WTC11 (cell line): ENCODE results near the gene DHX8. TPM values are rescaled to one million over a fixed set of nuclear protein-coding genes. Genes with fewer than 3 reads are reported as not detected.
A peak's percentile ranks its signal among the peaks of the same experiment; 100 is the strongest.

ENCODE experiments used
- CBFB ChIP-seq: sonication (generic); formaldehyde crosslinking; IDR thresholded peaks from 2 replicates; pipeline ENCODE4 v1.8.1; 2022; ENCODE audit warnings: mild to moderate bottlenecking, low read depth, missing genetic modification reagents
- ELF4 ChIP-seq: sonication (generic); formaldehyde crosslinking; IDR thresholded peaks from 2 replicates; pipeline ENCODE4 v1.8.1; 2022; ENCODE audit warnings: low read depth, mild to moderate bottlenecking, moderate library complexity, missing genetic modification reagents
- FOXJ3 ChIP-seq: sonication (generic); formaldehyde crosslinking; IDR thresholded peaks from 2 replicates; pipeline ENCODE4 v1.9.0; 2021; ENCODE audit warnings: missing genetic modification reagents, mild to moderate bottlenecking, borderline replicate concordance
- JUN ChIP-seq: sonication (generic); formaldehyde crosslinking; IDR thresholded peaks from 2 replicates; pipeline ENCODE4 v1.8.0; 2023; ENCODE audit warnings: mild to moderate bottlenecking, missing genetic modification reagents
- NFE2L1 ChIP-seq: sonication (generic); formaldehyde crosslinking; IDR thresholded peaks from 2 replicates; pipeline ENCODE4 v1.8.1; 2023; ENCODE audit warnings: missing genetic modification reagents
- NFYB ChIP-seq: sonication (generic); formaldehyde crosslinking; conservative IDR thresholded peaks from 2 replicates; pipeline ENCODE4 v1.8.0; 2022; ENCODE audit warnings: low read depth, missing genetic modification reagents
- PRRX2 ChIP-seq: fragments of 250-450 bp; sonication (Bioruptor Pico); IDR thresholded peaks from 2 replicates; pipeline ENCODE4 v1.8.0; 2021; ENCODE audit warnings: mild to moderate bottlenecking
- SMAD3 ChIP-seq: sonication (generic); formaldehyde crosslinking; IDR thresholded peaks from 2 replicates; pipeline ENCODE4 v1.8.0; 2022; ENCODE audit warnings: missing genetic modification reagents, mild to moderate bottlenecking, borderline replicate concordance
- TEAD4 ChIP-seq: sonication (generic); formaldehyde crosslinking; IDR thresholded peaks from 2 replicates; pipeline ENCODE4 v1.8.0; 2022; ENCODE audit warnings: mild to moderate bottlenecking, missing genetic modification reagents
- ZBTB21 ChIP-seq: sonication (generic); formaldehyde crosslinking; IDR thresholded peaks from 2 replicates; pipeline ENCODE4 v1.8.1; 2023; ENCODE audit warnings: mild to moderate bottlenecking, missing genetic modification reagents, borderline replicate concordance
- ZNF232 ChIP-seq: sonication (generic); formaldehyde crosslinking; IDR thresholded peaks from 2 replicates; pipeline ENCODE4 v1.8.0; 2022; ENCODE audit warnings: mild to moderate bottlenecking, missing genetic modification reagents
- total RNA-seq: library from RNA; stranded (reverse); gene quantifications from 3 replicates; pipeline ENCODE4 v1.2.3, GENCODE V29; 2021
- TF ChIP-seq, protein P1 (sequence below): sonication (generic); formaldehyde crosslinking; IDR thresholded peaks from 2 replicates; pipeline ENCODE4 v1.8.1; 2022; ENCODE audit warnings: mild to moderate bottlenecking, moderate library complexity, missing genetic modification reagents
- TF ChIP-seq, protein P2 (sequence below): sonication (generic); formaldehyde crosslinking; IDR thresholded peaks from 2 replicates; pipeline ENCODE4 v1.8.0; 2023; ENCODE audit warnings: missing genetic modification reagents, mild to moderate bottlenecking, borderline replicate concordance
- TF ChIP-seq, protein P3 (sequence below): sonication (generic); formaldehyde crosslinking; IDR thresholded peaks from 2 replicates; pipeline ENCODE4 v1.8.1; 2023; ENCODE audit warnings: mild to moderate bottlenecking, missing genetic modification reagents, moderate library complexity
- TF ChIP-seq, protein P4 (sequence below): sonication (generic); formaldehyde crosslinking; IDR thresholded peaks from 2 replicates; pipeline ENCODE4 v1.8.0; 2023; ENCODE audit warnings: missing genetic modification reagents
- TF ChIP-seq, protein P5 (sequence below): sonication (generic); formaldehyde crosslinking; IDR thresholded peaks from 2 replicates; pipeline ENCODE4 v1.8.1; 2023; ENCODE audit warnings: mild to moderate bottlenecking, missing genetic modification reagents, borderline replicate concordance
- TF ChIP-seq, protein P6 (sequence below): sonication (generic); formaldehyde crosslinking; IDR thresholded peaks from 2 replicates; pipeline ENCODE4 v1.8.0; 2022; ENCODE audit warnings: mild to moderate bottlenecking, missing genetic modification reagents
- TF ChIP-seq, protein P7 (sequence below): fragments of 250-450 bp; sonication (Bioruptor Pico); IDR thresholded peaks from 2 replicates; pipeline ENCODE4 v1.9.0; 2021; ENCODE audit warnings: mild to moderate bottlenecking, borderline replicate concordance
- TF ChIP-seq, protein P8 (sequence below): sonication (generic); formaldehyde crosslinking; IDR thresholded peaks from 2 replicates; pipeline ENCODE4 v1.8.0; 2022; ENCODE audit warnings: mild to moderate bottlenecking, missing genetic modification reagents

The DHX8 gene
- total RNA-seq, 1 experiment from 2014 or later, result 58.5 TPM

DNA sequence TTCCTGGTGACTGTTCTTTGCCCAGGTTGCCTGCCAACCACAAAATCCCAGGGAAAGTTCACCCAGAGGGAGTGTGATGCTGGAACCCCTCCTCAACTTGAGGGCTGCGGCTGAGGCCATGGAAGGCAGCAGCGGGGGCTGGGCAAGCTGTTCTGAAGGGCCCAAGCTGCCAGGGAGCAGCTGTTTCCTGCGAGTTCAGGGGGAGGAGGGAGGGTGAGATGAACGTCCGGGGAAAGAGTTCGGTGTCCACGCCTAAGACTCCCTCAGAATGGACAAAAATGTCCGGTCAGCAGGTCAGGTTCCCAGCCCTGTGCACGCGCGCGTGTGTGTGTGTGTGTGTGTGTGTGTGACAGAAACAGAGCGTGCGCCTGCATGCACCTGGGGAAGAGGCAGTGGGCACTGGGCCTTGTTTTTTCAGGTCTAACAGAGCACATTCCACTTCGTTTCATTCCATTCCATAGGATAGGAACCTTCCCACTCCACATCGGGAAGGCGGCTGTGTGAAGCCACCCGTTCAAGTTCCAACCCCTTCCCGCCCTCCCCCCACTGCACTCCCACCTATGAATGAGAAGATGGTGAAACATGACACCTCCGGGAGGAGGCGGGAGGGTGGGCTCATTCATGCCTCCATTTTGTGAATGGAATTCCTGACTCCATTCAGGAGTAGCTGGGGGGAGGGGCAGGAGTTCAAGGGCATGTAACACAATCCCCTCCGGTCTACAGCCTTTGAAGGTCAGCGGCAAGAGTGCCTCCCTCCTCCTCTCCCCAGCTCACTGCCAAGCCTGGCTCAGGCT, 46.7 kb downstream of the DHX8 start (continued):
- no peak for TF ChIP-seq PRRX2 (CRISPR knock-in tag)
- TF ChIP-seq, protein P1, sequence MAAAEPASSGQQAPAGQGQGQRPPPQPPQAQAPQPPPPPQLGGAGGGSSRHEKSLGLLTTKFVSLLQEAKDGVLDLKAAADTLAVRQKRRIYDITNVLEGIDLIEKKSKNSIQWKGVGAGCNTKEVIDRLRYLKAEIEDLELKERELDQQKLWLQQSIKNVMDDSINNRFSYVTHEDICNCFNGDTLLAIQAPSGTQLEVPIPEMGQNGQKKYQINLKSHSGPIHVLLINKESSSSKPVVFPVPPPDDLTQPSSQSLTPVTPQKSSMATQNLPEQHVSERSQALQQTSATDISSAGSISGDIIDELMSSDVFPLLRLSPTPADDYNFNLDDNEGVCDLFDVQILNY (CRISPR knock-in tag), result peak; percentile 35; the same call in 1 of the 2 replicates
- TF ChIP-seq, protein P2, sequence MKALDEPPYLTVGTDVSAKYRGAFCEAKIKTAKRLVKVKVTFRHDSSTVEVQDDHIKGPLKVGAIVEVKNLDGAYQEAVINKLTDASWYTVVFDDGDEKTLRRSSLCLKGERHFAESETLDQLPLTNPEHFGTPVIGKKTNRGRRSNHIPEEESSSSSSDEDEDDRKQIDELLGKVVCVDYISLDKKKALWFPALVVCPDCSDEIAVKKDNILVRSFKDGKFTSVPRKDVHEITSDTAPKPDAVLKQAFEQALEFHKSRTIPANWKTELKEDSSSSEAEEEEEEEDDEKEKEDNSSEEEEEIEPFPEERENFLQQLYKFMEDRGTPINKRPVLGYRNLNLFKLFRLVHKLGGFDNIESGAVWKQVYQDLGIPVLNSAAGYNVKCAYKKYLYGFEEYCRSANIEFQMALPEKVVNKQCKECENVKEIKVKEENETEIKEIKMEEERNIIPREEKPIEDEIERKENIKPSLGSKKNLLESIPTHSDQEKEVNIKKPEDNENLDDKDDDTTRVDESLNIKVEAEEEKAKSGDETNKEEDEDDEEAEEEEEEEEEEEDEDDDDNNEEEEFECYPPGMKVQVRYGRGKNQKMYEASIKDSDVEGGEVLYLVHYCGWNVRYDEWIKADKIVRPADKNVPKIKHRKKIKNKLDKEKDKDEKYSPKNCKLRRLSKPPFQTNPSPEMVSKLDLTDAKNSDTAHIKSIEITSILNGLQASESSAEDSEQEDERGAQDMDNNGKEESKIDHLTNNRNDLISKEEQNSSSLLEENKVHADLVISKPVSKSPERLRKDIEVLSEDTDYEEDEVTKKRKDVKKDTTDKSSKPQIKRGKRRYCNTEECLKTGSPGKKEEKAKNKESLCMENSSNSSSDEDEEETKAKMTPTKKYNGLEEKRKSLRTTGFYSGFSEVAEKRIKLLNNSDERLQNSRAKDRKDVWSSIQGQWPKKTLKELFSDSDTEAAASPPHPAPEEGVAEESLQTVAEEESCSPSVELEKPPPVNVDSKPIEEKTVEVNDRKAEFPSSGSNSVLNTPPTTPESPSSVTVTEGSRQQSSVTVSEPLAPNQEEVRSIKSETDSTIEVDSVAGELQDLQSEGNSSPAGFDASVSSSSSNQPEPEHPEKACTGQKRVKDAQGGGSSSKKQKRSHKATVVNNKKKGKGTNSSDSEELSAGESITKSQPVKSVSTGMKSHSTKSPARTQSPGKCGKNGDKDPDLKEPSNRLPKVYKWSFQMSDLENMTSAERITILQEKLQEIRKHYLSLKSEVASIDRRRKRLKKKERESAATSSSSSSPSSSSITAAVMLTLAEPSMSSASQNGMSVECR (CRISPR knock-in tag), result no peak
- TF ChIP-seq, protein P3, sequence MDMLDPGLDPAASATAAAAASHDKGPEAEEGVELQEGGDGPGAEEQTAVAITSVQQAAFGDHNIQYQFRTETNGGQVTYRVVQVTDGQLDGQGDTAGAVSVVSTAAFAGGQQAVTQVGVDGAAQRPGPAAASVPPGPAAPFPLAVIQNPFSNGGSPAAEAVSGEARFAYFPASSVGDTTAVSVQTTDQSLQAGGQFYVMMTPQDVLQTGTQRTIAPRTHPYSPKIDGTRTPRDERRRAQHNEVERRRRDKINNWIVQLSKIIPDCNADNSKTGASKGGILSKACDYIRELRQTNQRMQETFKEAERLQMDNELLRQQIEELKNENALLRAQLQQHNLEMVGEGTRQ, result no peak
- TF ChIP-seq, protein P4, sequence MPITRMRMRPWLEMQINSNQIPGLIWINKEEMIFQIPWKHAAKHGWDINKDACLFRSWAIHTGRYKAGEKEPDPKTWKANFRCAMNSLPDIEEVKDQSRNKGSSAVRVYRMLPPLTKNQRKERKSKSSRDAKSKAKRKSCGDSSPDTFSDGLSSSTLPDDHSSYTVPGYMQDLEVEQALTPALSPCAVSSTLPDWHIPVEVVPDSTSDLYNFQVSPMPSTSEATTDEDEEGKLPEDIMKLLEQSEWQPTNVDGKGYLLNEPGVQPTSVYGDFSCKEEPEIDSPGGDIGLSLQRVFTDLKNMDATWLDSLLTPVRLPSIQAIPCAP (CRISPR knock-in tag), result no peak
- TF ChIP-seq CBFB (CRISPR knock-in tag), result no peak
- no peak for TF ChIP-seq ELF4 (CRISPR knock-in tag)
- TF ChIP-seq, protein P5, sequence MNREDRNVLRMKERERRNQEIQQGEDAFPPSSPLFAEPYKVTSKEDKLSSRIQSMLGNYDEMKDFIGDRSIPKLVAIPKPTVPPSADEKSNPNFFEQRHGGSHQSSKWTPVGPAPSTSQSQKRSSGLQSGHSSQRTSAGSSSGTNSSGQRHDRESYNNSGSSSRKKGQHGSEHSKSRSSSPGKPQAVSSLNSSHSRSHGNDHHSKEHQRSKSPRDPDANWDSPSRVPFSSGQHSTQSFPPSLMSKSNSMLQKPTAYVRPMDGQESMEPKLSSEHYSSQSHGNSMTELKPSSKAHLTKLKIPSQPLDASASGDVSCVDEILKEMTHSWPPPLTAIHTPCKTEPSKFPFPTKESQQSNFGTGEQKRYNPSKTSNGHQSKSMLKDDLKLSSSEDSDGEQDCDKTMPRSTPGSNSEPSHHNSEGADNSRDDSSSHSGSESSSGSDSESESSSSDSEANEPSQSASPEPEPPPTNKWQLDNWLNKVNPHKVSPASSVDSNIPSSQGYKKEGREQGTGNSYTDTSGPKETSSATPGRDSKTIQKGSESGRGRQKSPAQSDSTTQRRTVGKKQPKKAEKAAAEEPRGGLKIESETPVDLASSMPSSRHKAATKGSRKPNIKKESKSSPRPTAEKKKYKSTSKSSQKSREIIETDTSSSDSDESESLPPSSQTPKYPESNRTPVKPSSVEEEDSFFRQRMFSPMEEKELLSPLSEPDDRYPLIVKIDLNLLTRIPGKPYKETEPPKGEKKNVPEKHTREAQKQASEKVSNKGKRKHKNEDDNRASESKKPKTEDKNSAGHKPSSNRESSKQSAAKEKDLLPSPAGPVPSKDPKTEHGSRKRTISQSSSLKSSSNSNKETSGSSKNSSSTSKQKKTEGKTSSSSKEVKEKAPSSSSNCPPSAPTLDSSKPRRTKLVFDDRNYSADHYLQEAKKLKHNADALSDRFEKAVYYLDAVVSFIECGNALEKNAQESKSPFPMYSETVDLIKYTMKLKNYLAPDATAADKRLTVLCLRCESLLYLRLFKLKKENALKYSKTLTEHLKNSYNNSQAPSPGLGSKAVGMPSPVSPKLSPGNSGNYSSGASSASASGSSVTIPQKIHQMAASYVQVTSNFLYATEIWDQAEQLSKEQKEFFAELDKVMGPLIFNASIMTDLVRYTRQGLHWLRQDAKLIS (CRISPR knock-in tag), result no peak
- TF ChIP-seq, protein P6, sequence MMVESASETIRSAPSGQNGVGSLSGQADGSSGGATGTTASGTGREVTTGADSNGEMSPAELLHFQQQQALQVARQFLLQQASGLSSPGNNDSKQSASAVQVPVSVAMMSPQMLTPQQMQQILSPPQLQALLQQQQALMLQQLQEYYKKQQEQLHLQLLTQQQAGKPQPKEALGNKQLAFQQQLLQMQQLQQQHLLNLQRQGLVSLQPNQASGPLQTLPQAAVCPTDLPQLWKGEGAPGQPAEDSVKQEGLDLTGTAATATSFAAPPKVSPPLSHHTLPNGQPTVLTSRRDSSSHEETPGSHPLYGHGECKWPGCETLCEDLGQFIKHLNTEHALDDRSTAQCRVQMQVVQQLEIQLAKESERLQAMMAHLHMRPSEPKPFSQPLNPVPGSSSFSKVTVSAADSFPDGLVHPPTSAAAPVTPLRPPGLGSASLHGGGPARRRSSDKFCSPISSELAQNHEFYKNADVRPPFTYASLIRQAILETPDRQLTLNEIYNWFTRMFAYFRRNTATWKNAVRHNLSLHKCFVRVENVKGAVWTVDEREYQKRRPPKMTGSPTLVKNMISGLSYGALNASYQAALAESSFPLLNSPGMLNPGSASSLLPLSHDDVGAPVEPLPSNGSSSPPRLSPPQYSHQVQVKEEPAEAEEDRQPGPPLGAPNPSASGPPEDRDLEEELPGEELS (CRISPR knock-in tag), result peak; percentile 51; the same call in 1 of the 2 replicates
- no peak for TF ChIP-seq NFYB
- TF ChIP-seq, protein P7, sequence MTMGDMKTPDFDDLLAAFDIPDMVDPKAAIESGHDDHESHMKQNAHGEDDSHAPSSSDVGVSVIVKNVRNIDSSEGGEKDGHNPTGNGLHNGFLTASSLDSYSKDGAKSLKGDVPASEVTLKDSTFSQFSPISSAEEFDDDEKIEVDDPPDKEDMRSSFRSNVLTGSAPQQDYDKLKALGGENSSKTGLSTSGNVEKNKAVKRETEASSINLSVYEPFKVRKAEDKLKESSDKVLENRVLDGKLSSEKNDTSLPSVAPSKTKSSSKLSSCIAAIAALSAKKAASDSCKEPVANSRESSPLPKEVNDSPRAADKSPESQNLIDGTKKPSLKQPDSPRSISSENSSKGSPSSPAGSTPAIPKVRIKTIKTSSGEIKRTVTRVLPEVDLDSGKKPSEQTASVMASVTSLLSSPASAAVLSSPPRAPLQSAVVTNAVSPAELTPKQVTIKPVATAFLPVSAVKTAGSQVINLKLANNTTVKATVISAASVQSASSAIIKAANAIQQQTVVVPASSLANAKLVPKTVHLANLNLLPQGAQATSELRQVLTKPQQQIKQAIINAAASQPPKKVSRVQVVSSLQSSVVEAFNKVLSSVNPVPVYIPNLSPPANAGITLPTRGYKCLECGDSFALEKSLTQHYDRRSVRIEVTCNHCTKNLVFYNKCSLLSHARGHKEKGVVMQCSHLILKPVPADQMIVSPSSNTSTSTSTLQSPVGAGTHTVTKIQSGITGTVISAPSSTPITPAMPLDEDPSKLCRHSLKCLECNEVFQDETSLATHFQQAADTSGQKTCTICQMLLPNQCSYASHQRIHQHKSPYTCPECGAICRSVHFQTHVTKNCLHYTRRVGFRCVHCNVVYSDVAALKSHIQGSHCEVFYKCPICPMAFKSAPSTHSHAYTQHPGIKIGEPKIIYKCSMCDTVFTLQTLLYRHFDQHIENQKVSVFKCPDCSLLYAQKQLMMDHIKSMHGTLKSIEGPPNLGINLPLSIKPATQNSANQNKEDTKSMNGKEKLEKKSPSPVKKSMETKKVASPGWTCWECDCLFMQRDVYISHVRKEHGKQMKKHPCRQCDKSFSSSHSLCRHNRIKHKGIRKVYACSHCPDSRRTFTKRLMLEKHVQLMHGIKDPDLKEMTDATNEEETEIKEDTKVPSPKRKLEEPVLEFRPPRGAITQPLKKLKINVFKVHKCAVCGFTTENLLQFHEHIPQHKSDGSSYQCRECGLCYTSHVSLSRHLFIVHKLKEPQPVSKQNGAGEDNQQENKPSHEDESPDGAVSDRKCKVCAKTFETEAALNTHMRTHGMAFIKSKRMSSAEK (CRISPR knock-in tag), result no peak
- no peak; the same call in 1 of the 2 replicates for TF ChIP-seq SMAD3 (CRISPR knock-in tag)
- no peak for TF ChIP-seq JUN
- TF ChIP-seq ZBTB21 (CRISPR knock-in tag), result no peak
- TF ChIP-seq FOXJ3, result no peak
- 0 out of 2 replicates have a peak, but pooled peaks have one; percentile 15 for TF ChIP-seq NFE2L1 (CRISPR knock-in tag)
- TF ChIP-seq, protein P8, sequence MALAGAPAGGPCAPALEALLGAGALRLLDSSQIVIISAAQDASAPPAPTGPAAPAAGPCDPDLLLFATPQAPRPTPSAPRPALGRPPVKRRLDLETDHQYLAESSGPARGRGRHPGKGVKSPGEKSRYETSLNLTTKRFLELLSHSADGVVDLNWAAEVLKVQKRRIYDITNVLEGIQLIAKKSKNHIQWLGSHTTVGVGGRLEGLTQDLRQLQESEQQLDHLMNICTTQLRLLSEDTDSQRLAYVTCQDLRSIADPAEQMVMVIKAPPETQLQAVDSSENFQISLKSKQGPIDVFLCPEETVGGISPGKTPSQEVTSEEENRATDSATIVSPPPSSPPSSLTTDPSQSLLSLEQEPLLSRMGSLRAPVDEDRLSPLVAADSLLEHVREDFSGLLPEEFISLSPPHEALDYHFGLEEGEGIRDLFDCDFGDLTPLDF, result no peak
- no peak for TF ChIP-seq TEAD4 (CRISPR knock-in tag)
- 0 out of 2 replicates have a peak, but pooled peaks have one; percentile 33 for TF ChIP-seq ZNF232
